B cell (primary cell): ENCODE results near the gene PPIP5K1.
"Not testable (repeated sequence)": the region's sequence is repeated elsewhere in the genome, so short reads cannot be mapped to it uniquely, and the experiment has no call there.

Experiments
- CTCF ChIP-seq: fragments of 200-600 bp; IDR thresholded peaks from one replicate; pipeline ENCODE4 v1.8.0; 2022; ENCODE audit warnings: antibody characterized with exemption, mild to moderate bottlenecking
- EZH2 ChIP-seq: IDR thresholded peaks from 2 replicates; pipeline ENCODE4 v1.6.1; 2012; ENCODE audit warnings: borderline replicate concordance, low read depth, mild to moderate bottlenecking, moderate library complexity, low read length; ENCODE audit not compliant: insufficient read depth, poor library complexity, severe bottlenecking

- not testable (repeated sequence) for TF ChIP-seq CTCF, EZH2
These were observed 3.6 kb upstream of the PPIP5K1 start, which contains the start of gene CKMT1B for GRCh38 chr15:43593328-43594190.
